Measurements from ENCODE around the gene RNF169. TPM values are rescaled to one million over a fixed set of nuclear protein-coding genes. Genes with fewer than 3 reads are reported as not detected.
A peak's percentile ranks its signal among the peaks of the same experiment; 100 is the strongest.

Gene RNF169
- total RNA-seq, 4 donors from 2014 or later, result 20.1 to 23.4 (median 22.3) TPM

DNA sequence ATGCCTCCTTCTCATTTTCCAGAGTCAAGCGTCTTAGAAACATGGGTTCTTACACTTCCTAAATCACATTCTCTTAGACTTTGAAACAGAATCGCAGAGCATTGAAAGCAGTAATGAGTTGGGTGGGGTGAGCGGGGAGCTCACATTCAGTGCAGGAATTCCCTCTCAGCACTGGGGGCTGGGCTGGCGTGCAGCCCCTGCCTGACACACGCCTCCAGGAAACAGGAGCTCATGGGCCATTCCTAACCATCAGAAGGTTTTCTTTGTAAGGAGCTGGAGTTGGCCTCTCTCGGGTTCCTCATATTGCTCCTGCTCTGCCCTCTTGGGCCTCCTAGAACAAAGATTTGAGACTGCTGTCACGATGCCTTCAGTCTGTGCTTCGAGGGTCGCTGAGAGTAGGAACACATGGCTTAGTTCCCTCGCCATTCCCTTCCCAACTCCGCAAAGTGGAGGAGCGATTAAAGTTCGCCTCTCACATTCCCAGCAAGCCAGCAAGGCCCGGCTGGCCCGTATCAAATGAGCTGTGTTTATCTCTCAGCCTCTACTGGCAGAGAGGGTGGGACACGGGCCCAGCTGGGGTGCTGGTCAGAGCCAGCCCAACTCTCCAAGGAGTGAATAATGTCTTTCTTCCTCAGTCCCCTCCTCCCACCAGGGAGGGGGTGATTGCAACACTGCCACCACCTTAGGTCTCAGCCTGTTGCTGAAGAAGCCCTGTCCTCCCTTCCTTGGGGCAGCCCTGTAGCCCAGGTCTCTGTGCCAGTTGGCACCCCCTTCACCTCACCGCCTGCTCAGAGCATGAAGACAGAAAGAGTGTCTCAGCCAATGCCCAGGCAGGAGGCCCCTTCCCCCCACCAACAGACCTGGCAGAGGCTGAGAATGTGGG is 27.8 kb upstream of the RNF169 start:
- peak overlapping the region; percentile 56 to 88 (median 72) for H3K27ac ChIP-seq

GRCh38 chr11:74721479-74721835 is 27.2 kb upstream of the RNF169 start:
- no peaks in the 10 kb centered on the region for H3K9me3 ChIP-seq
- no peak for DNase-seq (ENCODE audit: low spot score in 2 of 2)
- no peak for TF ChIP-seq POLR2A (IDR thresholded peaks at IDR 0.05)
- no peak for TF ChIP-seq EP300 (IDR thresholded peaks at IDR 0.05)
- no peak for TF ChIP-seq CTCF (IDR thresholded peaks at IDR 0.05)
- H3K4me3 ChIP-seq, result no peak overlapping the region
- no peaks in the 10 kb centered on the region for H3K27me3 ChIP-seq
- peak overlapping the region; percentile 56 to 88 (median 72) for H3K27ac ChIP-seq
- 80 to 87% methylated on average over 3 of the region's 3 CpGs for WGBS, 2 donors
- H3K4me1 ChIP-seq, result peaks cover 0 to 47% (median 25%) of the 10 kb centered on the region in 4 donors
- no peaks in the 10 kb centered on the region for H3K36me3 ChIP-seq

More for the DNA sequence above, 27.8 kb upstream of the RNF169 start:
- Histone ChIP-seq H3K9me3 (no peaks in the 10 kb centered on the region), H3K36me3 (no peaks in the 10 kb centered on the region), H3K4me3 (no peak overlapping the region), H3K4me1 (peaks cover 0 to 45% (median 23%) of the 10 kb centered on the region in 4 donors), H3K27me3 (no peaks in the 10 kb centered on the region)
- TF ChIP-seq CTCF (IDR thresholded peaks at IDR 0.05) (no peak), EP300 (IDR thresholded peaks at IDR 0.05) (peak in 1 of 2 donors; percentile 65), POLR2A (IDR thresholded peaks at IDR 0.05) (peak in 1 of 2 donors; percentile 30)
- 47 to 49% methylated on average over 17 of the region's 17 CpGs for WGBS, 2 donors
- DNase-seq (ENCODE audit: low spot score in 2 of 2), result no peak

DNA sequence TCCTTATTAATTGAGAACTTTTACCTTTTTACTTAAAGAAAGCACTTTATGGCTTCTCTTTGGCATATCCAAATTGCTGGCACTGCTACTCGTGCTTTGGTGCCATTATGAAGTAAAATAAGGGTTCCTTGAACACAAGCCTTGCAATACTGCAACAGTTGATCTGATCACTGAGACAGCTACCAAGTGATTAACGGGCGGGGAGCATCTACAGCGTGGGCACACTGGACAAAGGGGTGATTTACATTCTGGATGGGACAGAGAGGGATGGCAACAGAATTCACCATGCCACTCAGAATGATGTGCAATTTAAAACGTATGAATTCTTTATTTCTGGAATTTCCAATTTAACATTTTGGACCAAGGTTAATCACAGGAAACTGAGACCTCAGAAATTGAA is 25.1 kb upstream of the RNF169 start:
- DNase-seq (ENCODE audit: low spot score in 2 of 2), result no peak

GRCh38 chr11:74725701-74726100 is 22.9 kb upstream of the RNF169 start:
- peaks cover 0 to 14% of the 10 kb centered on the region in 2 donors for H3K27me3 ChIP-seq
- no peaks in the 10 kb centered on the region for H3K9me3 ChIP-seq
- H3K36me3 ChIP-seq, result no peaks in the 10 kb centered on the region
- TF ChIP-seq CTCF (IDR thresholded peaks at IDR 0.05) (no peak), POLR2A (IDR thresholded peaks at IDR 0.05) (no peak), EP300 (IDR thresholded peaks at IDR 0.05) (no peak)
- 65 to 71% methylated on average over 4 of the region's 4 CpGs for WGBS, 2 donors
- DNase-seq (ENCODE audit: low spot score in 2 of 2), result no peak
- no peak overlapping the region for H3K4me3 ChIP-seq
- no peak overlapping the region for H3K27ac ChIP-seq
- H3K4me1 ChIP-seq, result peaks cover 0 to 21% (median 4%) of the 10 kb centered on the region in 4 donors

More for the DNA sequence above, 25.1 kb upstream of the RNF169 start:
- H3K27ac ChIP-seq, result no peak overlapping the region
- WGBS, 2 donors, result 64 to 70% methylated on average over 5 of the region's 5 CpGs
- no peaks in the 10 kb centered on the region for H3K36me3 ChIP-seq
- no peaks in the 10 kb centered on the region for H3K27me3 ChIP-seq
- H3K4me1 ChIP-seq, result peaks cover 0 to 34% (median 14%) of the 10 kb centered on the region in 4 donors
- no peaks in the 10 kb centered on the region for H3K9me3 ChIP-seq
- TF ChIP-seq CTCF (IDR thresholded peaks at IDR 0.05), result no peak
- no peak for TF ChIP-seq POLR2A (IDR thresholded peaks at IDR 0.05)
- no peak for TF ChIP-seq EP300 (IDR thresholded peaks at IDR 0.05)
- no peak overlapping the region for H3K4me3 ChIP-seq

- peaks cover 0 to 20% (median 4%) of the 10 kb centered on the region in 4 donors for H3K4me1 ChIP-seq
- 11 to 12% methylated on average over 12 to 13 of the region's 13 CpGs for WGBS, 2 donors
- no peak overlapping the region for H3K27ac ChIP-seq
- TF ChIP-seq POLR2A (IDR thresholded peaks at IDR 0.05), result no peak
- no peak for TF ChIP-seq EP300 (IDR thresholded peaks at IDR 0.05)
- peak; percentile 90 to 94 (median 94) for TF ChIP-seq CTCF (IDR thresholded peaks at IDR 0.05)
- DNase-seq (ENCODE audit: low spot score in 2 of 2), result peak; percentile 37 to 71
- H3K9me3 ChIP-seq, result no peaks in the 10 kb centered on the region
- H3K27me3 ChIP-seq, result peaks cover 0 to 22% of the 10 kb centered on the region in 2 donors
- no peak overlapping the region for H3K4me3 ChIP-seq
- H3K36me3 ChIP-seq, result no peaks in the 10 kb centered on the region
Measured at GRCh38 chr11:74726547-74727182, 22.0 kb upstream of the RNF169 start.
